T47D (cell line): Measurements from ENCODE around the gene ZNHIT3.
"Not testable (repeated sequence)": the region's sequence is repeated elsewhere in the genome, so short reads cannot be mapped to it uniquely, and the experiment has no call there.

Experiments
- DNase-seq, 2 experiments: peaks; one replicate each; pipeline versions ENCODE4 v3.0.0 to v3.0.0-alpha.2; 2011 to 2012; ENCODE audit warnings: low read depth in 1 of 2, low spot score in 1 of 2
- JUND ChIP-seq: IDR thresholded peaks from 2 replicates; pipeline ENCODE4 v1.6.1; 2012; ENCODE audit warnings: low read depth
- in situ Hi-C: cut with HindIII; loops from 2 replicates; pipeline ENCODE4 v1.10.0; 2016; ENCODE audit warnings: low sequenced_read_pairs, low pct_unique_long_range_greater_than_20kb

The ZNHIT3 gene

DNA sequence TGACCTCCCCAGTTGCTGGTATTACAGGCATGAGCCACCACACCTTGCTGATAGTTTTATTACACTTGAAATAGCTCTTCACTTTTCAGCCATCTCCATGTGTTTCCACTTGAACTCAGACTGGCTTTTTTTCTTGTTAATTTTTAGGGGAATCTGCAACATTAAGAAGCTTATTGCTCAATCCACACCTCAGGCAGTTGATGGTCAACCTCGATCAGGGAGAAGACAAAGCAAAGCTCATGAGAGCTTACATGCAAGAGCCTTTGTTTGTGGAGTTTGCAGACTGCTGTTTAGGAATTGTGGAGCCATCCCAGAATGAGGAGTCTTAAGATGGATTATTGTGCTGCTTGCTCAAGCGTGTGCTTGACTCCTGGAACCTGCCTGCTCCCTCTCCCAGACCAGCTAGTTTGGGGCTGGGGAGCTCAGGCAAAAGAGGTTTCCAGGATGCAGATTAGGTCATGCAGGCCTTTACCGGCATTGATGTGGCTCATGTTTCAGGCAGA is 8.6 kb downstream of the ZNHIT3 start:
- in situ Hi-C loops, result no loop called here
- no peak for TF ChIP-seq JUND
- peak in 1 of 2 experiments; percentile 27 for DNase-seq

GRCh38 chr17:36496018-36496789 is 9.7 kb downstream of the ZNHIT3 start:
- no peak for DNase-seq
- no peak for TF ChIP-seq JUND
- in situ Hi-C loops, result no loop called here

- TF ChIP-seq JUND, result no peak
- DNase-seq, result no peak
- in situ Hi-C loops, result no loop called here
Observed at GRCh38 chr17:36498155-36498554, 11.7 kb downstream of the ZNHIT3 start.

DNA sequence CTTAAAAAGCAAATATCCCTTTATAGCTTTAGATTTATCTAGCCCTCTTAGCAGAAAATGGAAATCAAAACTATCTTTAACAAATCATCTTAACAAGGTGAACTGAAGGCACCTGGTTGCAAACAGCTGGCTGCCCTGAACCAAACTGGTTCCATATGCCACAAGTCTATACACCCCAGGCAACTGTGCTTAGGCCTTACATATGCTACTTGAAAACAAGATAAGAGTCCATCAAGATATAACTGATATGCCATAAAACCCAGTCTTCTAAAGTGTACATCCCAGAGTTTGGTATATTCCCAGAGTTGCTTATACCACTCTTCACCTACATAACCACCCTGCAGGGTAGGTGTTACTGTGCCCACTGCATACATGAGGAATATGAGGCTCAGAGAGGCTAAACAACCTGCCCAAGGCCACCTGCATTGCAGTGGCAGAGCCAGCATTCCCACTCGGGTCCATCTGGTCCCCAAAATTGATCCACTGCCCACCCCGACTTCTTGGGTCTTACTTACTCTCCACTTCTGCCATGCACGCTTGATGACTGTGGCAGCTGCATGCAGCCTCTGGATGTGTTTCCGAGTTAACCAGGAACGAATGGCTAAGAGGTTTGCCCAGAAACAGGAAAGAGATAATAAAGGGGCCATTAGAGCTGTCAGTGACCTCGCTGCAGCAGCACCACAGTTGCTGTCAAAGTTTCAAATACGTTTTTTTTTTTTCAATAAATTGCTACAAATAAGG is 12.2 kb downstream of the ZNHIT3 start:
- TF ChIP-seq JUND, result no peak
- no peak for DNase-seq
- in situ Hi-C loops, result no loop called here

- in situ Hi-C loops, result no loop called here
- TF ChIP-seq JUND, result no peak
- DNase-seq, result no peak
Observed at GRCh38 chr17:36500745-36501225, 14.3 kb downstream of the ZNHIT3 start.

- TF ChIP-seq JUND, result no peak
- no peak for DNase-seq
- in situ Hi-C loops, result no loop called here
Observed at GRCh38 chr17:36501351-36501750, 14.9 kb downstream of the ZNHIT3 start.

- no peak for DNase-seq
Observed at GRCh38 chr17:36501963-36502362, 15.5 kb downstream of the ZNHIT3 start.

DNA sequence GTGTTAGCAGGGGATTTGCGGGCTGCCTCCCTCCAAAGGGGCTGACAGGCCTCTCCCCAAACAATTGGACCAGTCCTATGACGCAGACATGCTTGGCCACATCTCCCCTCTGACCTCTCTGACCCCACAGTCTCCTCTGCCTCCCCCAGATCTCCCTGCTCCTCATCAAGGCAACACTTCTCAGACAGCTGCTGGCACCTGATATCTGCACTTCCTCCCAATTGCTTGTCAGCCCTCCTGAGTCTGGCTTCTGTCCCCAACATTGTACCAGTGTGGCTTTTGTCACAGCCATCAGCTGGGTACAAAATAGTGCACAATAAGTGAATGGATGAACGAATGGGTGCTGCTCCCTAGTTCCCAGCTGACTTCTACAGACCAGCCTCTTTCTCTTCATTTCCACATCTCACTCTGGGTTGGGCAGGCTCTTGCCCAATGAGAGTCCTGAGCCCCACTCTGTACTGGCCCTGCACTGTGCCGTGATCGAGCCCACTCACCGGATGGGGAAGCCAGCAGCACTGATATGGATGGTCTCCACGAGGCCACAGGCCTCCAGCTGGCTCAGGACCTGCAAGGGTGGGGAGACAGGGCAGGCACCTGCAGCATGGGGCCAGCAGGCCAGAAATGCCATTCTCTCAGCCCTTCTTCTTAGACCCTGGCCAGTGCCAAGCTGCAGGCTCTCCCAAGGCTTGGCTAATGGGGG is 17.1 kb downstream of the ZNHIT3 start:
- no peak for DNase-seq
- no peak for TF ChIP-seq JUND
- in situ Hi-C loops, result no loop called here

More at GRCh38 chr17:36501963-36502362, 15.5 kb downstream of the ZNHIT3 start:
- in situ Hi-C loops, result no loop called here
- no peak for TF ChIP-seq JUND

- in situ Hi-C loops, result no loop called here
- TF ChIP-seq JUND, result no peak
- no peak for DNase-seq
Observed at GRCh38 chr17:36504156-36504545, 17.7 kb downstream of the ZNHIT3 start.

DNA sequence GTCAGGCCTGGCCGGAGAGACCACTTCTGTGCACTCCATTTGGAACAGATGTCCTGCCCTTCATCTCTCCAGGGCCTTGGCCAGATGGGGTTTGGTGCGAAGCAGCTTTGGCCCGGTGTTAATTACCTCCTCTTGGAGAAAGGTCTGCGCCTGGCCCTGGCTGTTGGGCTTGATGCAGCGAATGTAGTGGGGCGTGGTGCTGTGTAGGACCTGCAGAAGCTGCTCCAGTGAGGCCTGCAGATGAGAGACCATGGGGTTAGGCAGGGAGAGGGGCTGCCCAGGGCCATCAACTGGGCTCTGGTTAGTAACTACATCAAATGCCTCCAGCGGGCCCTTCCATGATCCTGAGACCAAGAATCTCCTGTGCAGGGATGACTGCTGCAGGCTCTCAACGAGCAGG is 18.7 kb downstream of the ZNHIT3 start:
- no peak for TF ChIP-seq JUND
- no peak for DNase-seq
- in situ Hi-C loops, result no loop called here

DNA sequence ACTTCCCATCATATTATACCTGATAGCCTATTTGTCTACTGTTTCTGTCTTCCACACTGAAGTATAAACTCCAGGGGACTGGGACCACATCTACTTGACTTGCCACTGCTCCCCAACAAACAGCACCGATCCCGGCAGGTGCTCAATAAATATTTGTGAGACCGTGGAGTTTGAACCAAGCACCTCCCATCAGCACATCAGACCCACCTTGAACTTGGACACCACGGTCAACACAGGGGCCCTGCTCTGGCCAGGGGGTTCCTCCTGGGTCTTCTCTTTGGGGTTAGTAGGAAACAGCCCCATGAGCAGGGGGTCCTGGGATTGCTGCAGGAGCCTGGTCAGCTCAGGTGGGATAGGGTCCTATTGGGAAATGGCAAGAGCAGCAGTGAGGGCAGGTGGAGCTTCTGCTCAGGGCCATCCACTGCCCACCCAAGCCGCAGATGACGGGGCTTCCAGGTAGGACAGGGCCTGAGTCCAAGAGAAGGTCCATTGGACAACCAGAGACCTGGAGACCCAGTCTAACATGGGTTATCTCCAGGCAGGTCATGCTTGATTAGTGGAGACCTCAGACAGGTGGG is 19.9 kb downstream of the ZNHIT3 start:
- no peak for TF ChIP-seq JUND
- in situ Hi-C loops, result no loop called here
- no peak for DNase-seq

GRCh38 chr17:36506831-36507230 is 20.4 kb downstream of the ZNHIT3 start:
- in situ Hi-C loops, result no loop called here
- no peak for DNase-seq

GRCh38 chr17:36507266-36507665 is 20.8 kb downstream of the ZNHIT3 start:
- no peak for DNase-seq
- TF ChIP-seq JUND, result no peak
- in situ Hi-C loops, result no loop called here

More at GRCh38 chr17:36506831-36507230, 20.4 kb downstream of the ZNHIT3 start:
- TF ChIP-seq JUND, result no peak

DNA sequence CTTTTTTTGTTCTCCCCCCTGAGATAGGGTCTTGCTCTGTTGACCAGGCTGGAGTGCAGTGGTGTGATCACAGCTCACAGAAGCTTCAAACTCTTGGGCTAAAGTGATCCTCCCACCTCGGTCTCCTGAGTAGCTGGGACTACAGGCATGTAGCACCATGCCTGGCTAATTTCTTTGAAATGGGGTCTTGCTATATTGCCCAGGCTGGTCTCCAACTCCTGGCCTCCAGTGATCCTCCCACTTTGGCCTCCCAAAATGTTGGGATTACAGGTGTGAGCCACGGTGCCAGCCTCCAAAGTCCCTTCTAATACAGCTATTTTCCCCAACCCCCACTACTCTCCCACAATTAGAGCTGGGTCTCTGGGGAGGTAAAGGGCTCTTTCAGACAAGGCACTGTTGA is 22.0 kb downstream of the ZNHIT3 start:
- in situ Hi-C loops, DNase-seq: not testable (repeated sequence)
